Activated CD4-positive, alpha-beta memory T cell treated with anti-CD3 and anti-CD28 coated beads, Interleukin-2, amount 10 ng/mL, durations not matched to agents 7 days and 5 days (primary cell): ENCODE measurements around the gene HCK. TPM values are rescaled to one million over a fixed set of nuclear protein-coding genes. Genes with fewer than 3 reads are reported as not detected.

Experiments
- CTCF ChIA-PET: fragments of 350-600 bp; sonication (Branson Sonifier 250); formaldehyde crosslinking; loops from one replicate; lab custom pipeline; 2021; ENCODE audit warnings: antibody characterized with exemption, inconsistent platforms; lab: Charles Lee
- POLR2A ChIA-PET: fragments of 350-600 bp; sonication (Branson Sonifier 250); formaldehyde crosslinking; loops from one replicate; lab custom pipeline; 2021; ENCODE audit warnings: antibody characterized with exemption; lab: Charles Lee
- DNase-seq: peaks from one replicate; pipeline ENCODE4 v3.0.0-alpha.2; 2020
- H3K27ac Mint-ChIP-seq: one replicate; pipeline ENCODE4 v1.8.0; 2021; ENCODE audit warnings: mild to moderate bottlenecking, mixed read lengths
- H3K27me3 Mint-ChIP-seq: one replicate; pipeline ENCODE4 v1.8.0; 2021; ENCODE audit warnings: mixed read lengths
- H3K36me3 Mint-ChIP-seq: one replicate; pipeline ENCODE4 v1.8.0; 2021; ENCODE audit warnings: low read depth, mixed read lengths
- H3K4me1 Mint-ChIP-seq: one replicate; pipeline ENCODE4 v1.8.0; 2021; ENCODE audit warnings: mixed read lengths
- H3K4me3 Mint-ChIP-seq: one replicate; pipeline ENCODE4 v1.8.0; 2021; ENCODE audit warnings: mild to moderate bottlenecking, mixed read lengths
- H3K9me3 Mint-ChIP-seq: one replicate; pipeline ENCODE4 v1.8.0; 2021; ENCODE audit warnings: mixed read lengths
- total RNA-seq, 2 experiments: library from RNA; stranded (reverse); gene quantifications; one replicate each; pipeline ENCODE4 v1.2.3, GENCODE V29; 2021

HCK gene
- under 1 TPM; 0.10 to 0.35 TPM for total RNA-seq

DNA sequence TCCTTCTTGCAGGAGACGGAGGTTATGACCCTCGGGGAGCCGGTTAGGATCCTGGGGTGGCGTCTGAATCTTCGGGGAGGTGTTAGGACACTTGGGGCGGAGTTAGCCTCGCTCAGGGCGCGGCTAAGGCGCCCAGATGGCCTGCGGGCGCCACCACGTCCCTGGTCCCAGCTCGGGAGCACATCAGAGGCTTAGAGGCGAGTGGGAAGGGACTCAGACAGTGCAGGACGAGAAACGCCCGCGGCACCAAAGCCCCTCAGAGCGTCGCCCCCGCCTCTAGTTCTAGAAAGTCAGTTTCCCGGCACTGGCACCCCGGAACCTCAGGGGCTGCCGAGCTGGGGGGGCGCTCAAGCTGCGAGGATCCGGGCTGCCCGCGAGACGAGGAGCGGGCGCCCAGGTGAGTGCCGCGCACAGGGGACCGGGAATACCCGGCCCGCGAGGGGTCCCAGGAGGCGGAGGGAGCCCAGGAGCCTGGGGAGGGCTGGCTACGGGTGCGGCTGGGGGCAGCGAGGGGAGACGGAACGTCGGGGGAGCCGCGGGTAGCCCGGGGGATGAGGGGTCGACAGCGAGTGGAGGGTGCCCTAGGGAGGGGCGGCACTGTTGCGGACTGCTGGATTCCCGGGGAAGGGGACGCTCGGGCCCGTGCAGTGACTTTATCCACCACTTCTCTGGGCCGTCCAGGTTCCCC lies at the start of gene HCK:
HCK (plus strand) TSS at position 153 of the 688 bp plus-strand sequence.
- peaks cover 19% of the 10 kb centered on the region for H3K4me1 Mint-ChIP-seq
- ChIA-PET CTCF (no interaction called here), POLR2A (no interaction called here)
- no peaks in the 10 kb centered on the region for H3K9me3 Mint-ChIP-seq
- no peak within 1 kb of the TSS for H3K27ac Mint-ChIP-seq
- no peaks in the 10 kb centered on the region for H3K36me3 Mint-ChIP-seq
- peaks cover 58% of the 10 kb centered on the region for H3K27me3 Mint-ChIP-seq
- DNase-seq, result no peak
- H3K4me3 Mint-ChIP-seq, result peak within 1 kb of the TSS; percentile 46

DNA sequence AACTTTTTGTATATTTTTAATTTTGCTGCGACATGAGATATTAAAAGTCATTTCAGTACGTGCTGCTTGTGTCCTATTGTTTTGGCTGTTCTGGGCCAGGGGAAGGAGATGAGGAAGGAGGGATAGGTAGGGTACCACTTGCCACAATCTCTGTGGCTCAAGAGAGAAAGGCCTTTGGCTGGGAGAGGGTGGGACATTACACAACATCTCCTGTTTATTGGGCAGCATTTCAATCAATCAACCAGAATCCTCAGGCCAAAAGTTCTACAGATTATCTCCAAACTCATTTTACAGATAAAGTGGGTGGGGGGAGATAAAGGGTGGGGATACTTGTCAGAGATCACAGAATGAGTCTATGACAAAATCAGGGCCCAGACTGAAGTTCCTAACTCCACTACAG lies 48.7 kb upstream of the HCK start:
- no peak overlapping the region for H3K4me3 Mint-ChIP-seq
- ChIA-PET POLR2A (no interaction called here), CTCF (no interaction called here)
- no peak for DNase-seq
- H3K4me1 Mint-ChIP-seq, result peaks cover 9% of the 10 kb centered on the region
- H3K36me3 Mint-ChIP-seq, result no peaks in the 10 kb centered on the region
- peaks cover 2% of the 10 kb centered on the region for H3K27me3 Mint-ChIP-seq
- H3K27ac Mint-ChIP-seq, result no peak overlapping the region
- no peaks in the 10 kb centered on the region for H3K9me3 Mint-ChIP-seq

DNA sequence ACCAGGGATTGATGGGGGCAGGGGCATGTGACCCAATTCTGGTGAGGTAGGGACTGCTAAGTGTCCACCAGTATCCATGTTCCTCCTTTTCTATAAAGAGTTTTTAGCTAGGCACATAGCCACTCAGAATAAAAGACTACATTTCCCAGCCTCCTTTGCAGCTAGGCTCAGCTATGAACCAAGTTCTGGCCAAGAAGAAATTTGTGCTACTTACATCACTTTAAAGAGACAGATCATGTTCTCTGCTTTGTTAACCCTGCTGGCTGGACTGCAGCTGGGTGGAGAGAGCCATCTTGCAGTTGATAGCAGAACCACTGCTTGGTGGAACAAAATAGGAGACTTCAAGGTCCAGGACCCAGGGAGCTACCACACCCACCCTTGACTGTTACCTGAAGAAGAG lies 47.1 kb upstream of the HCK start:
- no peaks in the 10 kb centered on the region for H3K9me3 Mint-ChIP-seq
- no peak overlapping the region for H3K4me3 Mint-ChIP-seq
- CTCF ChIA-PET, result interaction anchor here (1.1 kb wide), 1 partner anchor 13 kb away, joined by 4 read pairs; no protein-coding TSS in a partner anchor
- peaks cover 11% of the 10 kb centered on the region for H3K4me1 Mint-ChIP-seq
- H3K27ac Mint-ChIP-seq, result no peak overlapping the region
- peaks cover 2% of the 10 kb centered on the region for H3K27me3 Mint-ChIP-seq
- H3K36me3 Mint-ChIP-seq, result no peaks in the 10 kb centered on the region
- POLR2A ChIA-PET, result no interaction called here
- DNase-seq, result no peak

DNA sequence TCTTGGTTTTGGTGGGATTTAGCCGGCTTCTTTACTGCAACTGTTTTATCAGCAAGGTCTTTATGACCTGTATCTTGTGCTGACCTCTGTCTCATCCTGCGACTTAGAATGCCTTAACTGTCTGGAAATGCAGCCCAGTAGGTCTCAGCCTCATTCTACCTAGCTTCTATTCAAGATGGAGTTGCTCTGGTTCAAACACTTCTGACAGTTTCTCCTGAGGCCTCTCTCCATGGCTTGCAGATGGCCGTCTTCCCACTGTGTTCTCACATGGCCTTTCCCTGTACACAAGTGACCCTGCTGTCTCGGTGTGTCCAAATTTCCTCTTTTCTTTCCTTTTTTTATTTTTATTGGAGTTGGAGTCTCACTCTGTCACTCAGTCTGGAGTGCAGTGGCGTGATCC lies 46.0 kb upstream of the HCK start:
- no peak overlapping the region for H3K27ac Mint-ChIP-seq
- CTCF ChIA-PET, result no interaction called here
- no peak for DNase-seq
- POLR2A ChIA-PET, result no interaction called here
- H3K27me3 Mint-ChIP-seq, result peaks cover 2% of the 10 kb centered on the region
- H3K9me3 Mint-ChIP-seq, result no peaks in the 10 kb centered on the region
- no peak overlapping the region for H3K4me3 Mint-ChIP-seq
- H3K36me3 Mint-ChIP-seq, result no peaks in the 10 kb centered on the region
- H3K4me1 Mint-ChIP-seq, result peaks cover 11% of the 10 kb centered on the region

DNA sequence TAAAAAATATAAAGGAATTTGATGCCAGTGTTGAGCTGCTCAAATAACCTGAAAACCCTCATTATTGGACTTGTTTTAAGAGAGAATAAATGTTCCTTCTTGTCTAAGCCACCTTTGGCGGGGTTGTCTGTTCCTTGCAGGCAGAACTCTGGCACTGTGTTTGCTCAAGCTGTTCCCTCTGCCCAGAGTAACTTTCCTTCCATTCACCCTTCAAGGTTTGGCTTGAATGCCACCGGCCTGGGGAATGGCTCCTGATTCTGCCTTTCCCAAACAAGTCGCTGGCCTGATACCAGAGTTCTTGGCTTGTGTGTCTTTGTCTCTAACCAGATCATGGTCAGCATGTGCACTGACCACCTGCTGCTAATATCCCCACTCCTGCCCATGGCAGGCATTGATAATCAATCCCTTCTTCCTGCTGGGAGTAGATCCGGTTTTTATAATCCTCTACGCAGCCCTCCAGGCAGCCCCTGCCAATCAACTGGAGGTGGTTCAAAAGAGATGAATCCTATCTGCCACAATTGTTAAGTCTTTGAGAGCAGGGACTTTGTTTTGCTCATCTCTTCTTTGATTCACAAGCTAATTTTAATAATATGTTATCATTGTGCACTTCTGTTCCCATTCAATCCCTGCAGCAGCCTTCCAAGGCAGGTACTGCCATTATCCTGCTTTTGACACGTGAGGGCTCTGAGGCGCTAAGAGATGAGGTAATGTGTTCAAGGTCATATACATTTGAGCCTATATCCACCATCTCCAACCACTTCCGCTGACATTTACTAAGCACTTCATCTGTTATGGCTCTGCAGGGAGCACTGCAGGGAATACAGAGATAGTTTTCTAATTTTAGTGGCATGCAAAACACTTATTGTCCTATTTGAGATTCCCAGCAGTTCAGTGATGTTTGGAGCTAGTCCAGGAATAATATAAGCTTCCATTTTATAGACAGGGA lies 44.9 kb upstream of the HCK start:
- DNase-seq, result no peak
- Mint-ChIP-seq H3K4me3 (no peak overlapping the region), H3K36me3 (no peaks in the 10 kb centered on the region), H3K4me1 (peaks cover 11% of the 10 kb centered on the region), H3K27ac (no peak overlapping the region), H3K27me3 (peaks cover 8% of the 10 kb centered on the region), H3K9me3 (no peaks in the 10 kb centered on the region)
- ChIA-PET POLR2A (no interaction called here), CTCF (no interaction called here)

DNA sequence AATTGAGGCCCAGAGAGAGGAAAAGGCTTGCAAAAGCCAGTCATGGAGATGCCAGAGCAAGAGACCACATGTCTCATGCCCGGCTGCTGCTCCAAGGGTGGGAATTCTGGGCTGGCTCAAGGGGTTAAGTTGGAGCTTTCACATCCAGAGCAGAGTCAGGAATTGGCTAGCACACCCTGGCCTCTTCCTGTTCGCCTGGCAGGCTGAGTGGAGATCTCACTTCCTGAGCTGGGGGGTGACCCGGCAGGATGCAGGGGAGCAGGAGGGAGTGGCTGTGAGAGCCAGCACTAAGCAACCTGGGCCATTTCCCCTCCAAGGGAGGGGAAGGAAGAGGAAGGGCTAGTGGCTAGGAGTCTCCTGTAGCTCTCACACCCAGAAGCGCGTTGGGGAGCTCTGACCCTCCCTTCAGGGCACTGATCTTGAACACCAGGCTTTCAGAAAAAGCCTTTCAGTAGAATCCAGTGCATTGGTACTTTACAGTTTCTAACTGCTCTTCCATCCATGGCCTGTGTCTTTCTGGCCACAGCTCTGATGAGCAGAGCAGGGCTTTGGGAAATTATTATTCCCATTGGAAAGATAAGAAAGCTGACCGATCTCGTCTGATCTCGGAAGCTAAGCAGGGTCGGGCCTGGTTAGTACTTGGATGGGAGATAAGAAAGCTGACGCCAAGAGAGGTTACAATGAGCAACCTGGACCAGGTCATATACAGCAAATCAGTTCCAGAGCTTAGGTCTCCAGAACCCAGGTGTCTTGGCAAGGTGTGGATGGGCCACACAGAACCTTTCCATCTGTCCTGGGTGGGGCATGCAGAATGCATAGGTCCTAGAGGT lies 44.0 kb upstream of the HCK start:
- POLR2A ChIA-PET, result no interaction called here
- Mint-ChIP-seq H3K4me1 (peaks cover 11% of the 10 kb centered on the region), H3K27ac (no peak overlapping the region), H3K27me3 (peaks cover 8% of the 10 kb centered on the region), H3K36me3 (no peaks in the 10 kb centered on the region), H3K9me3 (no peaks in the 10 kb centered on the region), H3K4me3 (no peak overlapping the region)
- DNase-seq, result no peak
- CTCF ChIA-PET, result no interaction called here

DNA sequence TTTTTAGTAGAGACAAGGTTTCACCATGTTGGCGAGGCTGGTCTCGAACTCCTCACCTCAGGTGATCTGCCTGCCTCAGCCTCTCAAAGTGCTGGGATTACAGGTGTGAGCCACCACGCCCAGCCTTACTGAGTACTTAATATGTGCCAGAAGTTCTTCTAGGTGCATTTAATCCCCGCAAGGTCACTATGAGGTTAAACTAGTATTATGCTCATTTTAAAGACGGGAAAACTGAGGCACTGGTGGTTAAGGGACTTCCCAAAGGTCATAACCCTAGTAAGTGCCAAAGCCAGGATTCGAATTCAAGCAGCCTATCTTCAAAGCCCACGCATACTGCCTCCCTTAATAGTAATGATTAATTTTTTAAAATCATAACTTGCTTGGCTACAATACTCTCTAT lies 42.5 kb upstream of the HCK start:
- peaks cover 8% of the 10 kb centered on the region for H3K27me3 Mint-ChIP-seq

DNA sequence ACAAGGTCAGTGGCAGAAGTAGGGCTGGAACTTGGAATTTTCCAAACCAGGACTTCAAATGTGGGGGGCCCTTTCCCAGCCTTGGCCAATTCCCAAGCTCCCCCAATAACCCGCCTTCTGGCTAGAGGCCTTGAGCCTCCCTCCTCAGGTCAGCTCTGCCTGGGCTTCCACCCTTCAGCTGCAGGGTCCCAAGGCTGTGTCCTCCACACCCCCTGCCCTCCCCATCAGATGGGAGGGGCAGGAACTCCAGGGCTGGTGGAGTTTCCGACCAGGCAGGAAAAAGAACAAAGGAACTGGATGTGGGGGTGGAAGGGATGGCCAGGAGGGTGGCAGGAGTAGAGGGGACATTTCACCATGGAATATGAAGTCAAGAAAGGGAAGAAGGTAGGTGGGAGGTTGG lies 41.9 kb upstream of the HCK start, which contains the start of gene CCM2L:
CCM2L (plus strand) TSS at position 338 of the 400 bp plus-strand sequence; CDS start at position 355, 17 bp downstream.
- DNase-seq, result no peak
- POLR2A ChIA-PET, result no interaction called here
- no peak within 1 kb of the TSS for H3K4me3 Mint-ChIP-seq
- peaks cover 13% of the 10 kb centered on the region for H3K27me3 Mint-ChIP-seq
- H3K36me3 Mint-ChIP-seq, result no peaks in the 10 kb centered on the region
- no peak within 1 kb of the TSS for H3K27ac Mint-ChIP-seq
- H3K4me1 Mint-ChIP-seq, result peaks cover 11% of the 10 kb centered on the region
- H3K9me3 Mint-ChIP-seq, result no peaks in the 10 kb centered on the region
- CTCF ChIA-PET, result no interaction called here

More for the DNA sequence above, 42.5 kb upstream of the HCK start:
- POLR2A ChIA-PET, result no interaction called here
- no peaks in the 10 kb centered on the region for H3K9me3 Mint-ChIP-seq
- H3K4me1 Mint-ChIP-seq, result peaks cover 11% of the 10 kb centered on the region
- no peak for DNase-seq
- no peak overlapping the region for H3K4me3 Mint-ChIP-seq
- CTCF ChIA-PET, result no interaction called here
- no peak overlapping the region for H3K27ac Mint-ChIP-seq
- H3K36me3 Mint-ChIP-seq, result no peaks in the 10 kb centered on the region

DNA sequence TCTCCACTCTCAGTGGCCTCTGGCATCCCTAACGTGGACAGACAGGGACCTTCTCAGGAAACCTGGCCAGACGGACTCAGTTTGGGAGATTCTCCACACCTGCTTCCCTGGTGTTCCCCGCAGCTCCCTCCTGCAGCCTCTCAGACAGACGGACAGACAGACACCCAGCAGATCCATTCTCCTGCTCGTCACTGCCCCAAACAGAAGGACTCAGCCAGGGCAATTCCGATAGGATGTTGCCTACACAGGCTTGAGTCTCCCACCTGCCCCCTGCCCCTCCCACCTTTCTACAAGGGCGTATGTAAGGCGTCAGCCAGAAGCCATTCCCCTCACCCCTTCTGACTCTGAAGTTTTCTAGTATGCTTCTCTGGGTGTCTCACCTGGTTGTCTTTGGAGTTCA lies 41.4 kb upstream of the HCK start:
- DNase-seq, result no peak
- ChIA-PET CTCF (interaction anchor here (1.9 kb wide), 1 partner anchor 19 kb away, joined by 5 read pairs; no protein-coding TSS in a partner anchor), POLR2A (no interaction called here)
- Mint-ChIP-seq H3K9me3 (no peaks in the 10 kb centered on the region), H3K27ac (no peak overlapping the region), H3K27me3 (peaks cover 19% of the 10 kb centered on the region), H3K36me3 (no peaks in the 10 kb centered on the region), H3K4me1 (peaks cover 11% of the 10 kb centered on the region), H3K4me3 (no peak overlapping the region)

DNA sequence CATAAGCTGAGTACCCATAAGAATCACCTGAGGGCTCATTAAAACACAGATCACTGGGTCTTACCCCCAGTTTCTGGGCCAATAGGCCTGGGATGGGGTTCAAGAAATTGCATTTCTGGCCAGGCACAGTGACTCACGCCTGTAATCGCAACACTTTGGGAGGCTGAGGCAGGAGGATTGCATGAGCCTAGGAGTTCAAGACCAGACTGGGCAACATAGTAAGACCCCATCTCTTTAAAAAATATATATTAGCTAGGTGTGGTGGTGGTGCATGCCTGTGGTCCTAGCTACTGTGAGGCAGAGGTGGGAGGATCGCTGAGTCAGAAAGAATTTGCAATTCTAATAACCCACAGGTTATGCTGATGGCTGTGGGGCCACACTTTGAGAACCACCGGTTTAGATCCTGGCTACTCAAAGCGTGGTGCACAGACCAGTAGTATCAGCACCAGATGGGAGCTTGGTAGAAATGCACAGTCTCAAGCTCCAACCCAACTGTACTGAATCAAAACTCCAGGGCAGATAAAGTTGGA lies 39.8 kb upstream of the HCK start:
- H3K27ac Mint-ChIP-seq, result no peak overlapping the region
- DNase-seq, result no peak
- no peaks in the 10 kb centered on the region for H3K36me3 Mint-ChIP-seq
- ChIA-PET POLR2A (interaction anchor here (0.9 kb wide), 1 partner anchor 16 kb away, joined by 3 read pairs; no protein-coding TSS in a partner anchor), CTCF (interaction anchor here (1.2 to 1.9 kb wide), 4 partner anchors 17 to 132 kb away, joined by 3 to 5 read pairs (median 5); partner anchors contain the start of gene PDRG1)
- no peaks in the 10 kb centered on the region for H3K9me3 Mint-ChIP-seq
- H3K4me3 Mint-ChIP-seq, result no peak overlapping the region
- H3K4me1 Mint-ChIP-seq, result peaks cover 11% of the 10 kb centered on the region
- H3K27me3 Mint-ChIP-seq, result peaks cover 27% of the 10 kb centered on the region

DNA sequence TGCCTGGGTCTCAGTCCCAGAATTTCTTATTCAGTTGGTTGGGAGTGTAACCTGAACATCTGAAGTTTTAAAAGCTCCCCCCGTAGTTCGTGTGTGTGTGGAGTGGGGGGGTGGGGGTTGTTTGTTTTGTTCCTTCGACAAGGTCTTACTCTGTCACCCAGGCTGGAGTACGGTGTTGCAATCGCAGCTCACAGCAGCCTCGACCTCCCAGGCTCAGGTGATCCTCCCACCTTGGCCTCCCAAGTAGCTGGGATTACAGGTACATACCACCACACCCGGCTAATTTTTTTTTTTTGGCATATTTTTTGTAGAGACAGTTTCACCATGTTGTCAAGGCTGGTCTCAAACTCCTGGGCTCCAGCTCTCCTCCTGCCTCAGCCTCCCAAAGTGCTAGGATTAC lies 38.7 kb upstream of the HCK start:
- CTCF ChIA-PET, result interaction anchor here (1.2 to 1.7 kb wide), 3 partner anchors 61 to 133 kb away, joined by 3 to 5 read pairs (median 5); partner anchors contain the start of gene PDRG1
- POLR2A ChIA-PET, result no interaction called here

DNA sequence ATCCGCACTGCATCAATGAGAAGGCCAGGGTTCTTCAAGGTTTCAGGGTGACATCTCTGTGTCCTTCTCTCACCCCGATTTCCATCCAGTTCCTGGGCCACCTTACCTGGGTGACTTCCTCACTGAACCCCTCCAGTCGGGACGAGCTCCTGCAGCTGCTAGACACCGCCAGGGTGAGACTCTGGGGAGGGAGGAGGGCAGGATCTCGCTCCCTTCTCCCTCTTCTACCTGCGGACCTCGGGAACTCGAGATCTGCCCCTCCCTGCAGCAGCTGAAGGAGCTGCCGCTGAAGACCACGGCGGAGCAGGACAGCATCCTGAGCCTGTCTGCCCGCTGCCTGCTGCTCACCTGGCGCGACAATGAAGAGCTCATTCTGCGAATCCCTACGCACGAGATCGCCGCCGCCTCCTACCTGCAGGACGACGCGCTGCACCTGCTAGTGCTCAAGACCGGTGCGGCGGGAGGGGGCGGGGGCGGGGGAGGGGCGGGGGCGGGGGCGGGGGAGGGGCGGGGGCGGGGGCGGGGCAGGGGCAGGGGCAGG lies 34.3 kb upstream of the HCK start:
- ChIA-PET CTCF (interaction anchor here (0.6 to 2.2 kb wide), 5 partner anchors 13 to 181 kb away, joined by 3 to 5 read pairs (median 4); partner anchors contain the start of gene PDRG1), POLR2A (no interaction called here)
- Mint-ChIP-seq H3K9me3 (no peaks in the 10 kb centered on the region), H3K4me1 (peaks cover 23% of the 10 kb centered on the region), H3K4me3 (peak overlapping the region; percentile 19), H3K36me3 (no peaks in the 10 kb centered on the region), H3K27me3 (peaks cover 65% of the 10 kb centered on the region), H3K27ac (no peak overlapping the region)
- DNase-seq, result peak; percentile 42

More for the DNA sequence above, 38.7 kb upstream of the HCK start:
- Mint-ChIP-seq H3K27ac (no peak overlapping the region), H3K36me3 (no peaks in the 10 kb centered on the region), H3K4me1 (peaks cover 10% of the 10 kb centered on the region), H3K9me3 (no peaks in the 10 kb centered on the region), H3K4me3 (no peak overlapping the region), H3K27me3 (peaks cover 37% of the 10 kb centered on the region)
- DNase-seq, result no peak
